ENCODE results near the gene RXFP1. TPM values are rescaled to one million over a fixed set of nuclear protein-coding genes. Genes with fewer than 3 reads are reported as not detected.

The RXFP1 gene
- total and polyA plus RNA-seq, 2 experiments from 2014 or later, result not detected

DNA sequence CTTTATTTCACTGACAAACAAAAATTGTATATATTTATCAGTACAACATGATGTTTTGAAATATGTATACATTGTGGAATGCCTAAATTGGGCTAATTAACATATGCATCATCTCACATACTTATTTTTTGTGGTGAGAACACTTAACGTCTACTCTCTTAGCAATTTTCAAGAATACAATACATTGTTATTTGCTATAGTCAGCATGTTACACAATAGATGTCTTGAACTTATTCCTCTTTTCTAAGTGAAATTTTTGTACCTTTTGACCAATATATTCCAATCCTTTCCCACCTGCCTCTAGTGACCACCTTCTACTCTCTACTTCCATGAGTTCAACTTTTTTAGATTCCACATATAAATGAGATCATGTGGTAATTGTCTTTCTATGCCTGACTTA lies 114.9 kb downstream of the RXFP1 start:
- H3K9me2 ChIP-seq (replicated peaks; ENCODE audit: insufficient read depth), result no peaks in the 10 kb centered on the region
- WGBS (ENCODE audit: low lambda C conversion rate, missing lambda C conversion rate), result 94% methylated on average over 1 of the region's 1 CpG
- H3K27ac ChIP-seq, result no peak overlapping the region
- DNase-seq (ENCODE audit: low spot score), result no peak
- H3K4me3 ChIP-seq, result no peak overlapping the region
- no peaks in the 10 kb centered on the region for H3K36me3 ChIP-seq (replicated peaks; ENCODE audit: insufficient read depth, low read depth)
- H3K4me1 ChIP-seq (ENCODE audit: insufficient read depth), result no peaks in the 10 kb centered on the region
- H3K27me3 ChIP-seq, result no peaks in the 10 kb centered on the region
- H3K79me2 ChIP-seq, result no peaks in the 10 kb centered on the region
- no peaks in the 10 kb centered on the region for H3K9me3 ChIP-seq (ENCODE audit: low read depth)
- TF ChIP-seq EZH2 (IDR thresholded peaks at IDR 0.05; ENCODE audit: borderline replicate concordance), result no peak
- TF ChIP-seq CTCF (IDR thresholded peaks at IDR 0.05; ENCODE audit: poor library complexity), result no peak
- no peak for TF ChIP-seq EZH2phosphoT487 (IDR thresholded peaks at IDR 0.05; ENCODE audit: low read depth, severe bottlenecking, unreplicated experiment)
- no peaks in the 10 kb centered on the region for H4K20me1 ChIP-seq (ENCODE audit: insufficient read depth, poor library complexity, severe bottlenecking)
- H3K4me2 ChIP-seq, result no peak overlapping the region
- H2AFZ ChIP-seq, result no peak overlapping the region

DNA sequence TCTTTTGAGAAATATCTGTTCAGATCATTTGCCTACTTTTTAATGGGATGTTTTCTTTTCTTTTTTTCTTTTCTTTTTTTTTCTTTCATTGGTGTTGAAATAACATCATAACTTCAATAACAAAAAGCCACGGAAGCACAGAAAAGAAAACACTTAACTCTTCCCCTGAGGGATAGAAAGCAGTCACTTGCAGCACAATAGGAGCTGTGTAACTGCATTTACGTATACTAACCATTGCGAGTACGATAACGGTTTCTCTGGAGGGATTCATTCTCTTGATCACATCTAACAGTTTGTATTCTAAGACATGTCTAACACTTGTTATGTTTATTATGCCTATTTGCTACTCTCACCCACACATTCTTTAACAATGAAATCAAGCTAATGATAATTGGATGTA lies 122.7 kb downstream of the RXFP1 start:
- no peaks in the 10 kb centered on the region for H4K20me1 ChIP-seq (ENCODE audit: insufficient read depth, poor library complexity, severe bottlenecking)
- no peaks in the 10 kb centered on the region for H3K9me3 ChIP-seq (ENCODE audit: low read depth)
- no peaks in the 10 kb centered on the region for H3K4me1 ChIP-seq (ENCODE audit: insufficient read depth)
- H2AFZ ChIP-seq, result no peak overlapping the region
- no peaks in the 10 kb centered on the region for H3K9me2 ChIP-seq (replicated peaks; ENCODE audit: insufficient read depth)
- no peak overlapping the region for H3K27ac ChIP-seq
- no peaks in the 10 kb centered on the region for H3K27me3 ChIP-seq
- no peaks in the 10 kb centered on the region for H3K79me2 ChIP-seq
- H3K36me3 ChIP-seq (replicated peaks; ENCODE audit: insufficient read depth, low read depth), result no peaks in the 10 kb centered on the region
- TF ChIP-seq CTCF (IDR thresholded peaks at IDR 0.05; ENCODE audit: poor library complexity), result no peak
- no peak for TF ChIP-seq EZH2 (IDR thresholded peaks at IDR 0.05; ENCODE audit: borderline replicate concordance)
- no peak for TF ChIP-seq EZH2phosphoT487 (IDR thresholded peaks at IDR 0.05; ENCODE audit: low read depth, severe bottlenecking, unreplicated experiment)
- H3K4me2 ChIP-seq, result no peak overlapping the region
- no peak for DNase-seq (ENCODE audit: low spot score)
- no peak overlapping the region for H3K4me3 ChIP-seq
- 87% methylated on average over 5 of the region's 5 CpGs for WGBS (ENCODE audit: low lambda C conversion rate, missing lambda C conversion rate)

DNA sequence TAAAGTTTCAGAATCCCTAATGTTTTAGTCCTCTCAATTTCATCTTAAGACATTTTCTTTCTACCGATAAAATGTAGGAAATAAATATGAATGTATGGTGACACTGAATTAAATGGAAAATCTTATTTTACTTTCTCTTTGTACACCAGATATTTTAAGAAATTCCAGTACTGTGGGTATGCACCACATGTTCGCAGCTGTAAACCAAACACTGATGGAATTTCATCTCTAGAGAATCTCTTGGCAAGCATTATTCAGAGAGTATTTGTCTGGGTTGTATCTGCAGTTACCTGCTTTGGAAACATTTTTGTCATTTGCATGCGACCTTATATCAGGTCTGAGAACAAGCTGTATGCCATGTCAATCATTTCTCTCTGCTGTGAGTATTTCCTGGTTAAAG lies 123.1 kb downstream of the RXFP1 start:
- H3K79me2 ChIP-seq, result no peaks in the 10 kb centered on the region
- H2AFZ ChIP-seq, result no peak overlapping the region
- no peak overlapping the region for H3K4me2 ChIP-seq
- no peak overlapping the region for H3K4me3 ChIP-seq
- no peak overlapping the region for H3K27ac ChIP-seq
- no peak for DNase-seq (ENCODE audit: low spot score)
- H3K27me3 ChIP-seq, result no peaks in the 10 kb centered on the region
- H3K4me1 ChIP-seq (ENCODE audit: insufficient read depth), result no peaks in the 10 kb centered on the region
- TF ChIP-seq CTCF (IDR thresholded peaks at IDR 0.05; ENCODE audit: poor library complexity) (no peak), EZH2 (IDR thresholded peaks at IDR 0.05; ENCODE audit: borderline replicate concordance) (no peak), EZH2phosphoT487 (IDR thresholded peaks at IDR 0.05; ENCODE audit: low read depth, severe bottlenecking, unreplicated experiment) (no peak)
- H3K9me3 ChIP-seq (ENCODE audit: low read depth), result no peaks in the 10 kb centered on the region
- no peaks in the 10 kb centered on the region for H3K36me3 ChIP-seq (replicated peaks; ENCODE audit: insufficient read depth, low read depth)
- no peaks in the 10 kb centered on the region for H4K20me1 ChIP-seq (ENCODE audit: insufficient read depth, poor library complexity, severe bottlenecking)
- no peaks in the 10 kb centered on the region for H3K9me2 ChIP-seq (replicated peaks; ENCODE audit: insufficient read depth)
- WGBS (ENCODE audit: low lambda C conversion rate, missing lambda C conversion rate), result 82% methylated on average over 3 of the region's 3 CpGs
